Kidney capillary endothelial cell (primary cell): ENCODE measurements around the gene CFAP20DC.
"Not testable (repeated sequence)": the region's sequence is repeated elsewhere in the genome, so short reads cannot be mapped to it uniquely, and the experiment has no call there.

Experiments
- DNase-seq: peaks from one replicate; pipeline ENCODE4 v3.0.0-alpha.2; 2018; ENCODE audit warnings: low spot score

Gene CFAP20DC

GRCh38 chr3:58868097-58868779, 181.6 kb downstream of the CFAP20DC start:
- no peak for DNase-seq

GRCh38 chr3:58867621-58868020, 182.2 kb downstream of the CFAP20DC start:
- no peak for DNase-seq

- no peak for DNase-seq
These were observed 183.7 kb downstream of the CFAP20DC start for GRCh38 chr3:58866079-58866478.

GRCh38 chr3:58864480-58864879, 185.3 kb downstream of the CFAP20DC start:
- DNase-seq = peak; percentile 79

- no peak for DNase-seq
These were observed 186.6 kb downstream of the CFAP20DC start for GRCh38 chr3:58863206-58863605.

GRCh38 chr3:58861551-58861950, 188.3 kb downstream of the CFAP20DC start:
- no peak for DNase-seq

GRCh38 chr3:58858126-58858525, 191.7 kb downstream of the CFAP20DC start:
- DNase-seq = no peak

- DNase-seq = no peak
These were observed 192.4 kb downstream of the CFAP20DC start for GRCh38 chr3:58857402-58857801.

GRCh38 chr3:58848826-58849225, 201.0 kb downstream of the CFAP20DC start:
- no peak for DNase-seq

- not testable (repeated sequence) for DNase-seq
These were observed 207.6 kb downstream of the CFAP20DC start for GRCh38 chr3:58842050-58842747.

- DNase-seq = no peak
These were observed 208.9 kb downstream of the CFAP20DC start for GRCh38 chr3:58840949-58841348.

GRCh38 chr3:58839964-58840363, 209.9 kb downstream of the CFAP20DC start:
- DNase-seq = no peak

- no peak for DNase-seq
These were observed 210.6 kb downstream of the CFAP20DC start for GRCh38 chr3:58839187-58839586.

GRCh38 chr3:58837856-58838255, 212.0 kb downstream of the CFAP20DC start:
- no peak for DNase-seq

- no peak for DNase-seq
These were observed 212.5 kb downstream of the CFAP20DC start for GRCh38 chr3:58837141-58837843.

GRCh38 chr3:58835086-58835485, 214.7 kb downstream of the CFAP20DC start:
- peak; percentile 6 for DNase-seq

- no peak for DNase-seq
These were observed 216.3 kb downstream of the CFAP20DC start for GRCh38 chr3:58833491-58833890.

- no peak for DNase-seq
These were observed 220.4 kb downstream of the CFAP20DC start for GRCh38 chr3:58829321-58830000.

- no peak for DNase-seq
These were observed 225.0 kb downstream of the CFAP20DC start for GRCh38 chr3:58824777-58825176.

- DNase-seq = peak; percentile 66
These were observed 225.5 kb downstream of the CFAP20DC start for GRCh38 chr3:58824285-58824684.

- DNase-seq = not testable (repeated sequence)
These were observed 243.1 kb downstream of the CFAP20DC start for GRCh38 chr3:58806551-58807244.

- no peak for DNase-seq
These were observed 244.9 kb downstream of the CFAP20DC start for GRCh38 chr3:58804914-58805313.
